ENCODE results near the gene RSAD1.

The RSAD1 gene

GRCh38 chr17:50440172-50440837 lies 38.4 kb upstream of the RSAD1 start:
- peaks cover 15% of the 10 kb centered on the region; the same call in 1 of the 2 replicates for H3K36me3 ChIP-seq (ENCODE audit: insufficient read depth, low read length)
- H3K9me3 ChIP-seq (ENCODE audit: insufficient read depth, low read length, severe bottlenecking): no peaks in the 10 kb centered on the region
- no peaks in the 10 kb centered on the region for H3K4me1 ChIP-seq (ENCODE audit: insufficient read depth, low read length)
- no peak overlapping the region for H3K4me2 ChIP-seq (ENCODE audit: insufficient read depth, low read length)
- H3K4me3 ChIP-seq (ENCODE audit: low read depth in 1 of 2, low read length in 2 of 2): no peak overlapping the region
- no peak overlapping the region for H3K9ac ChIP-seq (ENCODE audit: low read depth, low read length)
- TF ChIP-seq CTCF (IDR thresholded peaks at IDR 0.05; ENCODE audit: borderline replicate concordance, extremely low read depth, low read length, poor library complexity, severe bottlenecking) (no peak), EZH2 (IDR thresholded peaks at IDR 0.05; ENCODE audit: borderline replicate concordance, low read depth, low read length, severe bottlenecking) (no peak)
- H3K27ac ChIP-seq (ENCODE audit: low read length): no peak overlapping the region
- ATAC-seq (ENCODE audit: insufficient read depth, low read depth): no peak
- H2AFZ ChIP-seq (ENCODE audit: low read depth, low read length): no peak overlapping the region
- DNase-seq: no peak
- no peaks in the 10 kb centered on the region for H3K27me3 ChIP-seq (ENCODE audit: insufficient read depth, low read length, poor library complexity)
- H4K20me1 ChIP-seq (ENCODE audit: insufficient read depth, low read length): peaks cover 9% of the 10 kb centered on the region; the same call in 1 of the 2 replicates
- peaks cover 10% of the 10 kb centered on the region; the same call in 1 of the 2 replicates for H3K79me2 ChIP-seq (ENCODE audit: insufficient read depth, low read length)

GRCh38 chr17:50440838-50441829 lies 37.5 kb upstream of the RSAD1 start:
- no peak for TF ChIP-seq CTCF (IDR thresholded peaks at IDR 0.05; ENCODE audit: borderline replicate concordance, extremely low read depth, low read length, poor library complexity, severe bottlenecking)

DNA sequence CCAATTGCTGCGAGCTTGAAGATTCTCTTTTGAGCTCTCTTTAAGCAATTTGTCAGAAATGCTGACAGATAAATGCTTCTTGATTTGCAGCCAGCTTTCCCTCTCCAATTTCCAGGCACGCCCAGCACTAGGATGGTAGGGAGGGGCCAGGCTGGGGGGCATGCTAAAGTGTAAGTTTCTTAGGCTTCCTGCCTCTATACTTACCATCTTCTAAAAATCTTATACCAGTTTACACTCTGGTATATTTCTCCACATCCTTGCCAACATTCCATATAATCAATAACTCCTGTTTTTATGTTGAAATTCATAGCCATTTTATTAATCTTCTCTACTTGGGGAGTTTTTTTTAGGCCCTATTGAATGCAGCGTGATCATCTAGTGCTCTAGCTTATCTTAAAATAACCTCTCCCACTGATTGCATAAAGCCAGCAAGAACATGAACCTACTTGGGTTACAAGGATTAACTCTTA lies 35.1 kb upstream of the RSAD1 start:
- Histone ChIP-seq H3K27me3 (ENCODE audit: insufficient read depth, low read length, poor library complexity) (no peaks in the 10 kb centered on the region), H3K4me2 (ENCODE audit: insufficient read depth, low read length) (no peak overlapping the region), H3K4me3 (ENCODE audit: low read depth in 1 of 2, low read length in 2 of 2) (no peak overlapping the region), H3K36me3 (ENCODE audit: insufficient read depth, low read length) (0 out of 2 replicates have a peak, but pooled peaks cover 7% of the 10 kb centered on the region), H4K20me1 (ENCODE audit: insufficient read depth, low read length) (peaks cover 9% of the 10 kb centered on the region; the same call in 1 of the 2 replicates), H3K79me2 (ENCODE audit: insufficient read depth, low read length) (peaks cover 8% of the 10 kb centered on the region; the same call in 1 of the 2 replicates), H3K9me3 (ENCODE audit: insufficient read depth, low read length, severe bottlenecking) (no peaks in the 10 kb centered on the region), H3K27ac (ENCODE audit: low read length) (no peak overlapping the region), H2AFZ (ENCODE audit: low read depth, low read length) (no peak overlapping the region), H3K4me1 (ENCODE audit: insufficient read depth, low read length) (no peaks in the 10 kb centered on the region), H3K9ac (ENCODE audit: low read depth, low read length) (no peak overlapping the region)
- TF ChIP-seq CTCF (IDR thresholded peaks at IDR 0.05; ENCODE audit: borderline replicate concordance, extremely low read depth, low read length, poor library complexity, severe bottlenecking): no peak
- DNase-seq (no peak), ATAC-seq (ENCODE audit: insufficient read depth, low read depth) (no peak)

More at GRCh38 chr17:50440838-50441829, 37.5 kb upstream of the RSAD1 start:
- Histone ChIP-seq H4K20me1 (ENCODE audit: insufficient read depth, low read length) (peaks cover 9% of the 10 kb centered on the region; the same call in 1 of the 2 replicates), H3K36me3 (ENCODE audit: insufficient read depth, low read length) (peaks cover 15% of the 10 kb centered on the region; the same call in 1 of the 2 replicates), H3K79me2 (ENCODE audit: insufficient read depth, low read length) (peaks cover 10% of the 10 kb centered on the region; the same call in 1 of the 2 replicates), H3K4me2 (ENCODE audit: insufficient read depth, low read length) (no peak overlapping the region), H2AFZ (ENCODE audit: low read depth, low read length) (no peak overlapping the region), H3K27ac (ENCODE audit: low read length) (no peak overlapping the region), H3K4me1 (ENCODE audit: insufficient read depth, low read length) (no peaks in the 10 kb centered on the region), H3K27me3 (ENCODE audit: insufficient read depth, low read length, poor library complexity) (no peaks in the 10 kb centered on the region), H3K9me3 (ENCODE audit: insufficient read depth, low read length, severe bottlenecking) (no peaks in the 10 kb centered on the region), H3K4me3 (ENCODE audit: low read depth in 1 of 2, low read length in 2 of 2) (no peak overlapping the region), H3K9ac (ENCODE audit: low read depth, low read length) (no peak overlapping the region)
- DNase-seq (no peak), ATAC-seq (ENCODE audit: insufficient read depth, low read depth) (no peak)
